Smooth muscle cell (in vitro differentiated cells): ENCODE data around the gene UBE2Z. TPM values are rescaled to one million over a fixed set of nuclear protein-coding genes. Genes with fewer than 3 reads are reported as not detected.

Experiments used
- DNase-seq: peaks from one replicate; lab custom pipeline; 2025; ENCODE audit not compliant: unreplicated experiment; lab: John Stamatoyannopoulos, UW
- H2AFZ ChIP-seq: fragments of 200-600 bp; sonication (generic); 2 replicates; pipeline ENCODE4 v1.6.0; 2016; ENCODE audit warnings: antibody characterized with exemption, low read depth, mild to moderate bottlenecking
- H3F3A ChIP-seq: fragments of 200-600 bp; sonication (generic); 2 replicates; pipeline ENCODE4 v1.6.0; 2017; ENCODE audit warnings: antibody characterized with exemption, low read depth
- H3K27ac ChIP-seq: fragments of 200-600 bp; sonication (generic); 2 replicates; pipeline ENCODE4 v1.5.1; 2016; ENCODE audit warnings: low read depth, mild to moderate bottlenecking
- H3K27me3 ChIP-seq: fragments of 200-600 bp; sonication (generic); 2 replicates; pipeline ENCODE4 v1.6.1; 2016; ENCODE audit warnings: low read depth, mild to moderate bottlenecking
- H3K36me3 ChIP-seq: fragments of 200-600 bp; sonication (generic); 2 replicates; pipeline ENCODE4 v1.5.1; 2016; ENCODE audit warnings: low read depth
- H3K4me1 ChIP-seq: fragments of 200-600 bp; sonication (generic); 2 replicates; pipeline ENCODE4 v1.5.1; 2016; ENCODE audit warnings: low read depth
- H3K4me2 ChIP-seq: fragments of 200-600 bp; sonication (generic); 2 replicates; pipeline ENCODE4 v1.6.0; 2016; ENCODE audit warnings: mild to moderate bottlenecking
- H3K4me3 ChIP-seq: fragments of 200-600 bp; sonication (generic); 2 replicates; pipeline ENCODE4 v1.5.1; 2016; ENCODE audit warnings: mild to moderate bottlenecking
- H3K79me2 ChIP-seq: fragments of 200-600 bp; sonication (generic); 2 replicates; pipeline ENCODE4 v1.6.0; 2016; ENCODE audit warnings: low read depth, mild to moderate bottlenecking
- H3K9ac ChIP-seq: fragments of 200-600 bp; sonication (generic); 2 replicates; pipeline ENCODE4 v1.6.0; 2016; ENCODE audit warnings: low read depth
- H3K9me3 ChIP-seq: fragments of 200-600 bp; sonication (generic); replicated peaks from 2 replicates; pipeline ENCODE4 v1.5.1; 2016; ENCODE audit warnings: low read depth
- H4K20me1 ChIP-seq: fragments of 200-600 bp; sonication (generic); 2 replicates; pipeline ENCODE4 v1.6.0; 2016; ENCODE audit warnings: low read depth
- WGBS: methylation state at CpG from one replicate; pipeline ENCODE4 v1.1.7; 2016; ENCODE audit warnings: low lambda C conversion rate; 5-methylcytosine and 5-hydroxymethylcytosine counted together
- polyA plus RNA-seq: library from polyadenylated mRNA; unstranded; fragments of >200 nt; fragmentation: Nextera tagmentation; extraction: Ambion mirVana; gene quantifications from 2 replicates; pipeline ENCODE4 v1.2.1, GENCODE V29; 2016
- total RNA-seq: library from RNA; depleted of rRNA; stranded (reverse); fragments of >200 nt; gene quantifications from 2 replicates; pipeline ENCODE4 v1.2.3, GENCODE V29; 2014
- TF ChIP-seq, protein P1 (sequence below): fragments of 200-600 bp; sonication (generic); IDR thresholded peaks from 2 replicates; pipeline ENCODE4 v1.5.1; 2017; ENCODE audit warnings: borderline replicate concordance, mild to moderate bottlenecking, antibody characterized with exemption; ENCODE audit not compliant: insufficient read depth, poor library complexity, severe bottlenecking

UBE2Z gene
- total and polyA plus RNA-seq, 2 experiments from 2014 or later: 67.5 to 73.2 TPM

DNA sequence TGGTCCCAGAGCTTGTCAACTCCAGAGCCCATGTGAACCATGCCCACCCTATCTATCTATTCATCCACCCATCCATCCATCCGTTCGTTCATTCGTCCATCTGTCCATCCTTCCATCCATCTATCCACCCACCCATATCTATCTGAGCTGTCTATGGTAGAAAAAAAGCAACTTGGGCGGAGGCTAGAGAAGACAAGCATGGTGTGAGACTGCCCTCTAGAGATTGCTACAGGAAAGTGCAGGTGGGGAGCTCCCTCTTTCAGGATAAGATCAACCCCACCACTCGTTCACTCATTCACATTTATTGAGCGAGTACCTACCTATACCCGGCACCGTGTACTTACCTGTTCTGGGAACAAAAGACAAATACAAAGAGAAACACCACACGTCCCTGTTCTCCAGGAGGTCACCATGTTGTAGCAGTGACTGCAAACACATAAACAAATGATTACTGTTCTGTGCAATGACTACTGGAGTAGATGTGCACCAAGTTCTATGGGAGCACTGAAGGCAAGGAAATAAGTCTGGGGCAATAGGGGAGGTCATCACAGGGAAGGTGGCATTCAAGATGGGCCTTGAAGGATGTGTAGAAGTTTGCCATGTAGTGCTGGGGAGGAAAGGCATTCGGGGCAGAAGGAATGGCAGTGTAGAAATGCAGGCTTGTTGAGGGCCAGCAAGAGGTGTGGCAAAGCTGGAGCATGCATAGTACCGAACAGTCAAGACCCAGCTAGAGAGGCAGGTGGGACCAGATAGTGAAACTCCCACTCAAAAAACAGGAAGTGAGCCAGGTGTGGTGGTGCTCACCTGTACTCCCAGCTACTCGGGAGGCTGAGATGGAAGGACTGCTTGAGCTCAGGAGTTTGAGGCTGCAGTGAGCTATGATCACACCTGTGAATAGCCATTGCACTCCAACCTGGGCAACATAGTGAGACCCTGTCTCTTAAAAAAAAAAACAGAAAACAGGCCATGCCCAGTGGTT lies 29.0 kb upstream of the UBE2Z start:
- no peak overlapping the region for H3K27ac ChIP-seq
- no peak overlapping the region for H3K9ac ChIP-seq
- no peak for DNase-seq
- H4K20me1 ChIP-seq: no peaks in the 10 kb centered on the region
- no peaks in the 10 kb centered on the region for H3K79me2 ChIP-seq
- H3K4me2 ChIP-seq: no peak overlapping the region
- H3K27me3 ChIP-seq: no peaks in the 10 kb centered on the region
- WGBS: 26% methylated on average over 12 of the region's 12 CpGs
- TF ChIP-seq, protein P1, sequence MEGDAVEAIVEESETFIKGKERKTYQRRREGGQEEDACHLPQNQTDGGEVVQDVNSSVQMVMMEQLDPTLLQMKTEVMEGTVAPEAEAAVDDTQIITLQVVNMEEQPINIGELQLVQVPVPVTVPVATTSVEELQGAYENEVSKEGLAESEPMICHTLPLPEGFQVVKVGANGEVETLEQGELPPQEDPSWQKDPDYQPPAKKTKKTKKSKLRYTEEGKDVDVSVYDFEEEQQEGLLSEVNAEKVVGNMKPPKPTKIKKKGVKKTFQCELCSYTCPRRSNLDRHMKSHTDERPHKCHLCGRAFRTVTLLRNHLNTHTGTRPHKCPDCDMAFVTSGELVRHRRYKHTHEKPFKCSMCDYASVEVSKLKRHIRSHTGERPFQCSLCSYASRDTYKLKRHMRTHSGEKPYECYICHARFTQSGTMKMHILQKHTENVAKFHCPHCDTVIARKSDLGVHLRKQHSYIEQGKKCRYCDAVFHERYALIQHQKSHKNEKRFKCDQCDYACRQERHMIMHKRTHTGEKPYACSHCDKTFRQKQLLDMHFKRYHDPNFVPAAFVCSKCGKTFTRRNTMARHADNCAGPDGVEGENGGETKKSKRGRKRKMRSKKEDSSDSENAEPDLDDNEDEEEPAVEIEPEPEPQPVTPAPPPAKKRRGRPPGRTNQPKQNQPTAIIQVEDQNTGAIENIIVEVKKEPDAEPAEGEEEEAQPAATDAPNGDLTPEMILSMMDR: peak; percentile 97
- no peak overlapping the region for H3K4me3 ChIP-seq
- H3K4me1 ChIP-seq: no peaks in the 10 kb centered on the region
- H2AFZ ChIP-seq: no peak overlapping the region
- H3K9me3 ChIP-seq: no peaks in the 10 kb centered on the region
- no peaks in the 10 kb centered on the region for H3K36me3 ChIP-seq
- H3F3A ChIP-seq: no peaks in the 10 kb centered on the region

DNA sequence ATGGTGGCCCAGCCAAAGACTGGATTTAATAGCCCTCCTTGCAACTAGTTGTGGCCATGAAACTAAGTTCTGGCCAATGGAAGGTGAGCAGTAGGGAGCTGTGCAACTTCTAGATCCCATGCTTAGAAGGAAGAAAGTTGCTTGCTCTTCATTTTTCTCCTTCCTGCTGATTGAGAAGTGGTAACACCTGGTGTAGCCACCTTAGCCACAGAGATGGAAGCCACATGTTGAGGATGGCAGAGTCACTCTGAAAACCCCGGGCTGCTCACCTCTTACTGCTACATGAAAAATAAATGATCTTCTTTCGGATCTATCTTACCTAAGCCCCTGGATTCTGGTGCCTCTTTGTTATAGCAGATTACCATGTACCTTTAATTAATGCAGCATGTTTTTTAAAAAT lies 25.9 kb upstream of the UBE2Z start:
- H3F3A ChIP-seq: no peaks in the 10 kb centered on the region
- H3K4me3 ChIP-seq: no peak overlapping the region
- no peaks in the 10 kb centered on the region for H3K4me1 ChIP-seq
- H3K9ac ChIP-seq: no peak overlapping the region
- no peak overlapping the region for H3K27ac ChIP-seq
- TF ChIP-seq, protein P1: no peak
- WGBS: 95% methylated on average over 2 of the region's 2 CpGs
- H3K4me2 ChIP-seq: no peak overlapping the region
- DNase-seq: no peak
- no peak overlapping the region for H2AFZ ChIP-seq
- no peaks in the 10 kb centered on the region for H3K36me3 ChIP-seq
- H3K27me3 ChIP-seq: no peaks in the 10 kb centered on the region
- no peaks in the 10 kb centered on the region for H3K79me2 ChIP-seq
- H3K9me3 ChIP-seq: no peaks in the 10 kb centered on the region
- H4K20me1 ChIP-seq: no peaks in the 10 kb centered on the region

DNA sequence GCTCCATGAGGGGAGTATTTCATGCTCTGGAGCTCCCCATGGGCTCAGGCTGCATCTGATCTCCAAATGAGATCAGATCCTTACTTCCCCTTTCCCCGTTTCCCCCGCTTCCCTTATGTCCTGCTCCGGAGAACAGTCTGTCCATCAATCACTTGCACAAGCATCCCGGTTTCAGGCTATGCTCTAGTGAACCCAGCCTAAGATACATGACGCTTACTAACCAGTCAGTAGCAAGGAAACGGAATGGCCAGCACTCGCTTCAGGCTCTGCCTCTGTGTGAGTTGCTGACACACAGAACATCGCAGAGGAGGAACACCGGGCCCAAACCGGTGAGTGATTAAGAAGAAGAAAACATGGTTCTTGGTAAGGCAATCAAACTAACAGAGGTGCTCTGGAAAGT lies 25.0 kb upstream of the UBE2Z start:
- H3K36me3 ChIP-seq: no peaks in the 10 kb centered on the region
- no peak overlapping the region for H2AFZ ChIP-seq
- H3K9ac ChIP-seq: no peak overlapping the region
- H3K9me3 ChIP-seq: no peaks in the 10 kb centered on the region
- H3F3A ChIP-seq: no peaks in the 10 kb centered on the region
- H3K4me1 ChIP-seq: no peaks in the 10 kb centered on the region
- H3K4me3 ChIP-seq: no peak overlapping the region
- TF ChIP-seq, protein P1: no peak
- H3K27me3 ChIP-seq: no peaks in the 10 kb centered on the region
- no peak overlapping the region for H3K27ac ChIP-seq
- H3K4me2 ChIP-seq: no peak overlapping the region
- WGBS: 86% methylated on average over 10 of the region's 10 CpGs
- no peak for DNase-seq
- no peaks in the 10 kb centered on the region for H3K79me2 ChIP-seq
- H4K20me1 ChIP-seq: no peaks in the 10 kb centered on the region

DNA sequence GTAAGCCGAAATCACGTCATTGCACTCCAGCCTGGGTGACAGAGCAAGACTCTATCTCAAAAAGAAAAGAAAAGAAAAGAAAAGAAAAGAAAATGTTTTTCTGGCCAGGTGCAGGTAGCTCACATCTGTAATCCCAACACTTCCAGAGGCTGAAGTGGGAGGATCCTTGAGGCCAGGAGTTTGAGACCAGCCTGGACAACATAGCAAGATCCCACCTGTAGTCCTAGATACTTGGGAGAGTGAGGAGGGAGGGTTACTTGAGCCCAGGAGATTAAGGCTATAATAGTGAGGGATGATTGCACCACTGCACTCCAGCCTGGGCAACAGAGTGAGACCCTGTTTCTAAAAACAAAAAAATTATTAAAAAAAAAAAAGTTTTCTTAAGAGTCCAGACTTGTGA lies 18.1 kb upstream of the UBE2Z start:
- H3K79me2 ChIP-seq: peaks cover 24% of the 10 kb centered on the region
- no peak overlapping the region for H3K9ac ChIP-seq
- TF ChIP-seq, protein P1: no peak
- peaks cover 6% of the 10 kb centered on the region for H3K4me1 ChIP-seq
- H3K9me3 ChIP-seq: no peaks in the 10 kb centered on the region
- no peaks in the 10 kb centered on the region for H4K20me1 ChIP-seq
- WGBS: 93% methylated on average over 2 of the region's 2 CpGs
- no peaks in the 10 kb centered on the region for H3K27me3 ChIP-seq
- H3K27ac ChIP-seq: no peak overlapping the region
- no peak overlapping the region for H3K4me3 ChIP-seq
- H2AFZ ChIP-seq: no peak overlapping the region
- peaks cover 6% of the 10 kb centered on the region for H3F3A ChIP-seq
- no peak overlapping the region for H3K4me2 ChIP-seq
- no peak for DNase-seq
- no peaks in the 10 kb centered on the region for H3K36me3 ChIP-seq
